ENCODE measurements around the gene KLC1.

DNA sequence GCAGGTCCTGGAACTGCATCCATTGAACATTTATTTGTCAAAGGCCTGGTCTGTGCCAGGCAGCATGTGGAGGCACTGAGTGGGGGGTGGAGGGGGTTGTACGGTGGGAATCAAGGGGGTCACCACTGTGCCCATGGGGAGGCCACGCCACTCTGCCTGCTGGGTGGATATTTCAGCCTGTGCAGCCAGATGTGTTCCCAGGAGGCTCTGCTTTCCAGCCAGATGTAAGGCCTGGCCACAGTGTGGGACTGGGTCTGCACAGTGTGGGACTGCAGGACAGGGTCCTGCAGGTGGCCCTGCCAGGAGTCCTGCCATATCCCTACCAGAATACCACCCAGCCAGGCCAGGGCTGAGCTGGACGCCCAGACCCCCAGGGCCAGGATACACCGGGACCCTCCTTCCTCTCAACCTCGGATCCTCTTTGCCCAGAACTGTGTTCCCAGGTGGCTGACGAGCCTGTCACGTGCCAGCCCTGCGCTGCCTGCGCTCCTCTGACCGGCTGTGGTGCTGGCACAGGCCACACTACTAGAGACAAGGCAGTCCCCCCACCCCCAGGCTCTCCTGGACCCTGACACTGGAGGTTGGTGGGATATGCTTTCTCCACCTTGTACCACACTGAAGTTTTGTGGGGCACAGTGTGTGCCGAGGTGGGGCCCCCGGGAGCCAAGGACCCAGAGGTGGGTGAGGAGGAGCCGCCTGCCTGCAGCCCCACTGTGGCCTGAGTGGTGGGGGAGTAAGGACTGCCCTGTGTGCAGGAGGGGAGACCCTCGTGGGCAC lies 68.8 kb downstream of the KLC1 start:
- TF ChIP-seq POLR2A (IDR thresholded peaks at IDR 0.05) (no peak), CTCF (IDR thresholded peaks at IDR 0.05) (no peak)
